Gastroesophageal sphincter (tissue), 4 donors: ENCODE measurements around the gene ZNRF4. TPM values are rescaled to one million over a fixed set of nuclear protein-coding genes. Genes with fewer than 3 reads are reported as not detected.

ENCODE experiments used
- ATAC-seq: fragments of 150-250 bp; one replicate; pipeline ENCODE4 v1.9.1; 2016; ENCODE audit warnings: mild to moderate bottlenecking, moderate library complexity
- H3K27ac ChIP-seq, 4 donors: fragments of 200-600 bp; sonication (generic) in 3 of 4; 1 replicate in 3 of 4; 2 replicates in 1 of 4; pipeline ENCODE4 v1.5.1; 2016 to 2019
- H3K27me3 ChIP-seq: fragments of 200-600 bp; sonication (generic); one replicate; pipeline ENCODE4 v1.5.1; 2019
- H3K36me3 ChIP-seq, 2 donors: fragments of 200-600 bp; sonication (generic); one replicate each; pipeline ENCODE4 v1.5.1; 2019; ENCODE audit warnings: control low read depth in 1 of 2
- H3K4me1 ChIP-seq, 3 donors: fragments of 200-600 bp; sonication (generic); 1 replicate in 2 of 3; 2 replicates in 1 of 3; pipeline ENCODE4 v1.5.1; 2016 to 2019; ENCODE audit warnings: control low read depth in 2 of 3
- H3K4me3 ChIP-seq, 2 donors: fragments of 200-600 bp; sonication (generic); one replicate each; pipeline ENCODE4 v1.5.1; 2019; ENCODE audit warnings: mild to moderate bottlenecking in 1 of 2, moderate library complexity in 1 of 2
- H3K9me3 ChIP-seq, 3 donors: fragments of 200-600 bp; sonication (generic); one replicate each; pipeline ENCODE4 v1.5.1; 2017 to 2019; ENCODE audit warnings: control low read depth in 2 of 3
- CTCF ChIP-seq, 4 experiments: fragments of 200-600 bp in 2 of 4; fragments of 450-650 bp in 2 of 4; sonication (generic) in 1 of 4; IDR thresholded peaks; one replicate each; pipeline ENCODE4 v1.5.1; 2017 to 2019; ENCODE audit warnings: antibody characterized with exemption in 4 of 4, mild to moderate bottlenecking in 2 of 4, moderate library complexity in 2 of 4
- EP300 ChIP-seq: sonication (generic); formaldehyde crosslinking; IDR thresholded peaks from one replicate; pipeline ENCODE4 v1.6.1; 2017; ENCODE audit warnings: antibody characterized with exemption, mild to moderate bottlenecking
- POLR2A ChIP-seq, 2 donors: fragments of 450-650 bp; IDR thresholded peaks; one replicate each; pipeline ENCODE4 v1.6.1; 2017; ENCODE audit warnings: antibody characterized with exemption in 2 of 2, mild to moderate bottlenecking in 2 of 2, moderate library complexity in 1 of 2
- POLR2AphosphoS5 ChIP-seq: sonication (generic); formaldehyde crosslinking; IDR thresholded peaks from one replicate; pipeline ENCODE4 v1.6.1; 2017; ENCODE audit warnings: antibody characterized with exemption
- WGBS, 2 donors: methylation state at CpG; one replicate each; pipeline ENCODE4 v1.1.5; 2018; ENCODE audit warnings: low coverage in 1 of 2; 5-methylcytosine and 5-hydroxymethylcytosine counted together
- total RNA-seq, 4 donors: library from RNA; depleted of rRNA; stranded (reverse); fragments of >200 nt; gene quantifications; one replicate each; pipeline ENCODE4 v1.1.0, GENCODE V29; 2016

Gene ZNRF4
- total RNA-seq, 4 donors from 2014 or later = not detected

- no peak overlapping the region for H3K4me3 ChIP-seq
- no peak overlapping the region for H3K27ac ChIP-seq
- peaks cover 44% of the 10 kb centered on the region for H3K27me3 ChIP-seq
- WGBS, 2 donors = 70 to 80% methylated on average over 1 to 2 of the region's 12 CpGs
- no peaks in the 10 kb centered on the region for H3K36me3 ChIP-seq
- no peak for ATAC-seq
- no peaks in the 10 kb centered on the region for H3K9me3 ChIP-seq
- TF ChIP-seq CTCF (IDR thresholded peaks at IDR 0.05) = no peak
- no peak for TF ChIP-seq EP300
- TF ChIP-seq POLR2A (IDR thresholded peaks at IDR 0.05) = no peak
- no peak for TF ChIP-seq POLR2AphosphoS5
- peaks cover 0 to 8% (median 0%) of the 10 kb centered on the region in 3 donors for H3K4me1 ChIP-seq
These were observed 36.3 kb downstream of the ZNRF4 start for GRCh38 chr19:5491565-5491964.

GRCh38 chr19:5492281-5492634, 37.0 kb downstream of the ZNRF4 start:
- ATAC-seq = no peak
- peaks cover 47% of the 10 kb centered on the region for H3K27me3 ChIP-seq

GRCh38 chr19:5492635-5493409, 37.6 kb downstream of the ZNRF4 start:
- WGBS, 2 donors = 47 to 58% methylated on average over 5 to 17 of the region's 31 CpGs
- H3K27ac ChIP-seq = no peak overlapping the region
- ATAC-seq = no peak
- H3K9me3 ChIP-seq = no peaks in the 10 kb centered on the region
- H3K4me3 ChIP-seq = no peak overlapping the region
- H3K36me3 ChIP-seq = no peaks in the 10 kb centered on the region
- H3K27me3 ChIP-seq = peaks cover 50% of the 10 kb centered on the region
- TF ChIP-seq EP300 (no peak), POLR2AphosphoS5 (no peak), CTCF (IDR thresholded peaks at IDR 0.05) (no peak), POLR2A (IDR thresholded peaks at IDR 0.05) (no peak)
- peaks cover 0 to 8% (median 0%) of the 10 kb centered on the region in 3 donors for H3K4me1 ChIP-seq

More at GRCh38 chr19:5492281-5492634, 37.0 kb downstream of the ZNRF4 start:
- TF ChIP-seq EP300 (no peak), POLR2AphosphoS5 (no peak), CTCF (IDR thresholded peaks at IDR 0.05) (no peak), POLR2A (IDR thresholded peaks at IDR 0.05) (no peak)
- H3K27ac ChIP-seq = no peak overlapping the region
- H3K9me3 ChIP-seq = no peaks in the 10 kb centered on the region
- no peaks in the 10 kb centered on the region for H3K36me3 ChIP-seq
- H3K4me3 ChIP-seq = no peak overlapping the region
- WGBS, 2 donors = 72% methylated on average over 3 of the region's 8 CpGs; no CpG with 5 or more reads in 1 of the 2 donors
- H3K4me1 ChIP-seq = peaks cover 0 to 8% (median 0%) of the 10 kb centered on the region in 3 donors

GRCh38 chr19:5494773-5495172, 39.6 kb downstream of the ZNRF4 start:
- H3K36me3 ChIP-seq = no peaks in the 10 kb centered on the region
- no peak overlapping the region for H3K4me3 ChIP-seq
- H3K27me3 ChIP-seq = peaks cover 60% of the 10 kb centered on the region
- TF ChIP-seq CTCF (IDR thresholded peaks at IDR 0.05) = no peak
- TF ChIP-seq POLR2AphosphoS5 = no peak
- no peak for TF ChIP-seq POLR2A (IDR thresholded peaks at IDR 0.05)
- no peak for TF ChIP-seq EP300
- peaks cover 0 to 3% (median 0%) of the 10 kb centered on the region in 3 donors for H3K4me1 ChIP-seq
- H3K9me3 ChIP-seq = peaks cover 0 to under 1% (median 0%) of the 10 kb centered on the region in 3 donors
- 32 to 42% methylated on average over 4 to 8 of the region's 11 CpGs for WGBS, 2 donors
- H3K27ac ChIP-seq = no peak overlapping the region
- no peak for ATAC-seq

GRCh38 chr19:5495792-5496191, 40.6 kb downstream of the ZNRF4 start:
- no peak overlapping the region for H3K4me3 ChIP-seq
- 89% methylated on average over 5 of the region's 5 CpGs; no CpG with 5 or more reads in 1 of the 2 donors for WGBS, 2 donors
- H3K9me3 ChIP-seq = peaks cover 0 to 10% (median 0%) of the 10 kb centered on the region in 3 donors
- no peak overlapping the region for H3K27ac ChIP-seq
- no peaks in the 10 kb centered on the region for H3K36me3 ChIP-seq
- TF ChIP-seq EP300 (no peak), CTCF (IDR thresholded peaks at IDR 0.05) (no peak), POLR2A (IDR thresholded peaks at IDR 0.05) (no peak), POLR2AphosphoS5 (no peak)
- ATAC-seq = no peak
- no peaks in the 10 kb centered on the region for H3K4me1 ChIP-seq
- peaks cover 51% of the 10 kb centered on the region for H3K27me3 ChIP-seq
